Stimulated activated CD4-positive, alpha-beta T cell treated with anti-CD3 and anti-CD28 coated beads, TNF-alpha, amount 100 ng/mL, for 24 hours (primary cell): ENCODE results near the gene CCDC136.

Experiments used
- DNase-seq, 3 experiments: peaks; one replicate each; pipeline ENCODE4 v3.0.0-alpha.2; 2020; ENCODE audit warnings: low read depth in 3 of 3

The CCDC136 gene

GRCh38 chr7:128791121-128791971, at the start of gene CCDC136:
Gene CCDC136, plus strand, starts transcription at chr7:128791968. Its CDS starts 444 bp downstream, at chr7:128792412.
- peak; percentile 43 to 80 (median 56) for DNase-seq

GRCh38 chr7:128742206-128742605, 49.6 kb upstream of the CCDC136 start:
- DNase-seq: no peak

- no peak for DNase-seq
These were observed 48.5 kb upstream of the CCDC136 start for GRCh38 chr7:128743112-128743772.

- no peak for DNase-seq
These were observed 47.3 kb upstream of the CCDC136 start for GRCh38 chr7:128744366-128744905.

- no peak for DNase-seq
These were observed 46.1 kb upstream of the CCDC136 start for GRCh38 chr7:128745706-128746105.

GRCh38 chr7:128747327-128748079, 44.3 kb upstream of the CCDC136 start:
- DNase-seq: no peak

GRCh38 chr7:128752251-128752650, 39.5 kb upstream of the CCDC136 start:
- no peak for DNase-seq

GRCh38 chr7:128755075-128755818, 36.5 kb upstream of the CCDC136 start:
- DNase-seq: no peak

- no peak for DNase-seq
These were observed 35.8 kb upstream of the CCDC136 start for GRCh38 chr7:128755819-128756476.

GRCh38 chr7:128757203-128757602, 34.6 kb upstream of the CCDC136 start:
- no peak for DNase-seq

GRCh38 chr7:128758553-128758952, 33.2 kb upstream of the CCDC136 start:
- no peak for DNase-seq

- no peak for DNase-seq
These were observed 32.5 kb upstream of the CCDC136 start for GRCh38 chr7:128759242-128759641.

- no peak for DNase-seq
These were observed 28.2 kb upstream of the CCDC136 start for GRCh38 chr7:128763541-128763940.

GRCh38 chr7:128767475-128768110, 24.2 kb upstream of the CCDC136 start:
- DNase-seq: no peak

- no peak for DNase-seq
These were observed 21.5 kb upstream of the CCDC136 start for GRCh38 chr7:128770233-128770632.

- DNase-seq: no peak
These were observed 18.2 kb upstream of the CCDC136 start for GRCh38 chr7:128773604-128774003.

GRCh38 chr7:128774029-128774689, 17.6 kb upstream of the CCDC136 start:
- DNase-seq: no peak

- DNase-seq: no peak
These were observed 16.8 kb upstream of the CCDC136 start for GRCh38 chr7:128774921-128775320.

GRCh38 chr7:128775744-128776474, 15.9 kb upstream of the CCDC136 start, which contains the start of gene OPN1SW:
Gene OPN1SW, minus strand, starts transcription at chr7:128775794. Its CDS starts 13 bp downstream, at chr7:128775781.
- no peak for DNase-seq
